GM19324 (cell line): Measurements from ENCODE around the gene ALOX5.
A peak's percentile ranks its signal among the peaks of the same experiment; 100 is the strongest.
"Not testable (repeated sequence)": the region's sequence is repeated elsewhere in the genome, so short reads cannot be mapped to it uniquely, and the experiment has no call there.

Experiments
- ATAC-seq: cut with Tn5 transposase; IDR thresholded peaks from one replicate; pipeline ENCODE4 v1.9.1; 2021; ENCODE audit warnings: mild to moderate bottlenecking, moderate library complexity; ENCODE audit not compliant: unreplicated experiment, low FRiP score

The ALOX5 gene

DNA sequence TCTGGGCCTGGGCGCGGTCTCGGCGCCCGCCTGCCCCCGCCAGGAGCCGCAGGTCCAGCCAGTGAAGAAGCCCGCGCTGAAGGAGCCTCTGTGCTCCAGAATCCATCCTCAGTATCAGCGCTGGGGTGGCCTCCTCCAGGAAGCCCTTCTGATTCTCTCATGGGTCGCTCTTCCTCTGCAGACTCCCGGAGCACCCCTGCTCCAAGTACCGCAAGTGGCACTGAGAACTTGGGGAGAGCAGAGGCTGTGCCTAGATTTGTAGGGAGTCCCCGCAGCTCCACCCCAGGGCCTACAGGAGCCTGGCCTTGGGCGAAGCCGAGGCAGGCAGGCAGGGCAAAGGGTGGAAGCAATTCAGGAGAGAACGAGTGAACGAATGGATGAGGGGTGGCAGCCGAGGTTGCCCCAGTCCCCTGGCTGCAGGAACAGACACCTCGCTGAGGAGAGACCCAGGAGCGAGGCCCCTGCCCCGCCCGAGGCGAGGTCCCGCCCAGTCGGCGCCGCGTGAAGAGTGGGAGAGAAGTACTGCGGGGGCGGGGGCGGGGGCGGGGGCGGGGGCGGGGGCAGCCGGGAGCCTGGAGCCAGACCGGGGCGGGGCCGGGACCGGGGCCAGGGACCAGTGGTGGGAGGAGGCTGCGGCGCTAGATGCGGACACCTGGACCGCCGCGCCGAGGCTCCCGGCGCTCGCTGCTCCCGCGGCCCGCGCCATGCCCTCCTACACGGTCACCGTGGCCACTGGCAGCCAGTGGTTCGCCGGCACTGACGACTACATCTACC lies at the start of gene ALOX5:
Gene ALOX5 (plus strand): TSS at position 641 of the 774 bp plus-strand sequence. CDS start 64 bp downstream, at position 705.
- peak; percentile 52 for ATAC-seq

DNA sequence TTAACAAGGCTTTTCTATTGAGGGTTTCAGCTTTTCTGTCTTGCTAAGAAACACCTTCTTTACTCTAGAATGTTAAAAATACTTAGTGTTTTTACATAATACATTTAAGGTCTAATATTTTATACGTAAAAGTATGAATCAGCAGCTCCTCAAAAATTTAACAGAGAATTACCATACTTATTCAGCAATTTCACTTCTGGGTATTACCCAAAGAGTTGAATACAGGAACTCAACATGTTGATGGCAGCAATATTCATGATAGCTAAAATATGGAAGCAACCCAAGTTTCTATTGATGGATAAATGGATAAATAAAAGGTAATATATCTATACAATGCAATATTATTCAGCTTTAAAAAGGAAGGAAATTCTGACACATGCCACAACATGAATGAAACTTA lies 48.9 kb upstream of the ALOX5 start:
- ATAC-seq: no peak

DNA sequence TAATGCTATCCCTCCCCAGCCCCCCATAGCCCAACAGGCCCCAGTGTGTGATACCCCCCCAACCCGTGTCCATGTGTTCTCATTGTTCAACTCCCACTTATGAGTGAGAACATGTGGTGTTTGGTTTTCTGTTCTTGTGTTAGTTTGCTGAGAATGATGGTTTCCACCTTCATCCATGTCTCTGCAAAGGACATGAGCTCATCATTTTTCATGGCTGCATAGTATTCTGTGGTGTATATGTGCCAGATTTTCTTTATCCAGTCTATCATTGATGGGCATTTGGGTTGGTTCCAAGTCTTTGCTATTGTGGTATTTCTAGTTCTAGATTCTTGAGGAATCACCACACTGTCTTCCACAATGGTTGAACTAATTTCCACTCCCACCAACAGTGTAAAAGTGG lies 47.2 kb upstream of the ALOX5 start:
- not testable (repeated sequence) for ATAC-seq

- not testable (repeated sequence) for ATAC-seq
These were observed 42.2 kb upstream of the ALOX5 start for GRCh38 chr10:45331824-45332223.

DNA sequence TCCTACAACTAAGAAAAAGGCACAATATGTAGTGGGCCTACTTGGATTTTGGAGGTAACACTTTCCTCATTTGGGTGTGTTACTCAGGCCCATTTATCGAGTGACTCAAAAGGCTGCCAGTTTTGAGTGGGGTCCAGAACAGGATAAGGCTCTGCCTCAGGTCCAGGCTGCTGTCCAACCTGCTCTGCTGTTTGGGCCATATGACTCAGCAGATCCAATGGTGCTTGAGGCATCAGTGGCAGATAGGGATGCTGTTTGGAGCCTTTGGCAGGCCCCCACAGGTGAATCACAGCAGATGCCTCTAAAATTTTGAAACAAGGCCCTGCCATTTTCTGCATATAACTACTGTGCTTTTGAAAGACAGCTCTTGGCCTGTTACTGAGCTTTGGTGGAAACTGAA lies 34.1 kb upstream of the ALOX5 start:
- ATAC-seq: no peak

- ATAC-seq: not testable (repeated sequence)
These were observed 33.6 kb upstream of the ALOX5 start for GRCh38 chr10:45340420-45340819.

DNA sequence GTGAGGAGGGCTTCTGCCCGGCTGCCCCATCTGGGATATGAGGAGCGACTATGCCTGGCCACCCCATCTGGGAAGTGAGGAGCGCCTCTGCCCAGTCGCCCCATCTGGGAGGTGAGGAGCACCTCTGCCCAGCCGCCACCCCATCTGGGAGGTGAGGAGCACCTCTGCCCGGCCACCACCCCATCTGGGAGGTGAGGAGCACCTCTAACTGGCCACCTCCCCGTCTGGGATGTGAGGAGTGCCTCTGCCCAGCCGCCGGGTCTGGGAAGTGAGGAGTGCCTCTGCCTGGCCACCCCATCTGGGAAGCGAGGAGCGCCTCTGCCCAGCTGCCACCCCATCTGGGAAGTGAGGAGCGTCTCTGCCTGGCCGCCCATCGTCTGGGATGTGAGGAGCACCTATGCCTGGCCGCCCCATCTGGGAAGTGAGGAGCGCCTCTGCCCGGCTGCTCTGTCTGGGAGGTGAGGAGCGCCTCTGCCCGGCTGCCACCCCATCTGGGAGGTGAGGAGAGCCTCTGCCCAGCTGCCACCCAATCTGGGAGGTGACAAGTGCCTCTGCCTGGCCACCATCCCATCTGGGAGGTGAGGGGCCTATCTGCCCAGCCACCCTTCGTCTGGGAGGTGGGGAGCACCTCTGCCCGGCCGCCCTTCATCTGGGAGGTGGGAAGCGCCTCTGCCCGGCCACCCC lies 27.2 kb upstream of the ALOX5 start:
- not testable (repeated sequence) for ATAC-seq

GRCh38 chr10:45347464-45347863 lies 26.6 kb upstream of the ALOX5 start:
- not testable (repeated sequence) for ATAC-seq

GRCh38 chr10:45348196-45348765 lies 25.7 kb upstream of the ALOX5 start:
- not testable (repeated sequence) for ATAC-seq

- no peak for ATAC-seq
These were observed 20.8 kb upstream of the ALOX5 start for GRCh38 chr10:45353186-45353585.

DNA sequence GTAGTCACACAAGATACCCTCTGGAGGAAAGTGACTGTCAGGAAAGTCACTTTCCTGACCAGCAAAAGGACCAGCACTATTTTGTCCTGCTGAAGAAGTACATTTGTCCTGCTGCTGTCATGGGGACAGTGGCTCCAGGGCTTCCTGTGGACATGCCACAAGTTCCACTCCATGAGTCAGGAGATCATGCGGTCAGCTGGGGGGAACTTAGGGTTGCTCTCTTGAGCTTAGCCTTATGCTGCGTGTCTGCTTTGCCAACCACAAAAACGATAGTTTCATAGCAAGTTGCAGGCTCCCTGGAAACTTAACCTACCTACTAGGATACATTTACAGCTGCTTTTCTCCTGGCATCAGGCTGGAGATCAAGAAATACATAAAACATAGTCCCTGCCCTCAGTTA lies 19.8 kb upstream of the ALOX5 start:
- ATAC-seq: no peak

- no peak for ATAC-seq
These were observed 18.5 kb upstream of the ALOX5 start for GRCh38 chr10:45355494-45355893.

GRCh38 chr10:45358961-45359360 lies 15.1 kb upstream of the ALOX5 start:
- ATAC-seq: not testable (repeated sequence)

GRCh38 chr10:45361983-45362799 lies 11.8 kb upstream of the ALOX5 start:
- not testable (repeated sequence) for ATAC-seq

GRCh38 chr10:45367643-45368042 lies 6.4 kb upstream of the ALOX5 start:
- not testable (repeated sequence) for ATAC-seq

DNA sequence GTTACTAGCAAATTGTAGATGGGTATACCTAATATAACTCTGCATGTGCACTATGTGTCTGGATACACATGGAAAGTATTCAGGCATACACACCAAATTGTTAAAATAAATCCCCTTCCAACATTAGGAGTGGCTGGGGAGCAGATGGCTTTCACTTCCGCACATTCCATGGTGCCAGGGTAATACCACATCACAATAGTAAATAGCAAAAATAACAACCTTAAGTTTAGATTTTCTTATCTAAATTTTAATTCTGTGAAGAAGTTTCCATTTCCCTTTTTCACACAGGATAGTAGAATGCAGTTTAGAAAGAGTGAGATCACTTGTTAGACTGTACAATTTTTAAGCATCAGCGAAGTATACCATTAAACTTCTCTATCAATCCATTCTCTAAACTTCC lies 5.8 kb upstream of the ALOX5 start:
- no peak for ATAC-seq

GRCh38 chr10:45370202-45370955 lies 3.6 kb upstream of the ALOX5 start:
- ATAC-seq: no peak

- no peak for ATAC-seq
These were observed 2.5 kb upstream of the ALOX5 start for GRCh38 chr10:45371560-45371959.

- no peak for ATAC-seq
These were observed 1.6 kb upstream of the ALOX5 start for GRCh38 chr10:45372251-45372951.
